Left lobe of liver (tissue), 2 donors: ENCODE results near the gene SLC10A4. TPM values are rescaled to one million over a fixed set of nuclear protein-coding genes. Genes with fewer than 3 reads are reported as not detected.
"Not testable (repeated sequence)": the region's sequence is repeated elsewhere in the genome, so short reads cannot be mapped to it uniquely, and the experiment has no call there.

Experiments used
- ATAC-seq: fragments of 200-7000 bp; cut with Tn5 transposase; one replicate; pipeline ENCODE4 v1.9.1; 2020; ENCODE audit warnings: mild to moderate bottlenecking, moderate library complexity
- DNase-seq: peaks from one replicate; pipeline ENCODE4 v3.0.0-alpha.2; 2020; ENCODE audit warnings: low spot score
- total RNA-seq: library from RNA; stranded (reverse); gene quantifications from one replicate; pipeline ENCODE4 v1.2.1, GENCODE V29; 2021
- donor health status: DM: no; HTN: no; CAD: no; lungs with moderate emphysema.
- donor health status: DM: no; HTN: yes; CAD: no.

SLC10A4 gene
- total RNA-seq, result 0.15 TPM

- peak; percentile 30 for ATAC-seq
- no peak for DNase-seq
Measured at GRCh38 chr4:48483006-48483776, at the start of gene SLC10A4. TSS of gene SLC10A4 (plus strand) at chr4:48483343. CDS start at chr4:48483562, 219 bp downstream.

DNA sequence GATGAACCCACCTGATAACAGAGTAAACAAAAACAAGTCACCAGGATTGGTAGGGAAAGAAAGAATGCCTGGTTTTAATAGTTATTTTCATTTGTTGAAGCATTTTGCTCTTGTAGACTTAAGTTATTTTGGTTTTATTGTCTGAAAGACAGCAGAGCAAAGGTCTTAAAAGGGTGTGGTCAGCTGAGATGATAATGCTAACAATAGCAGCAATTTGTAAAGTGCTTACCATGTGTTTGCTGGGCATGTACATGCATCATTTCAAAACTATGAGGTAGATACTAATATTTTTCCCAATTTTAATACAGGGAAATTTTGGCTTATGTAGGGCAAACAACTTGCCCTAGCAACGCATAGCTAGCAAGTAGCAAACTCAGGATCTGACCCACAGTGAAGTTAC lies 46.8 kb upstream of the SLC10A4 start:
- ATAC-seq (no peak), DNase-seq (no peak)

- ATAC-seq (no peak), DNase-seq (no peak)
Measured at GRCh38 chr4:48439988-48440387, 43.2 kb upstream of the SLC10A4 start.

GRCh38 chr4:48440914-48441313 lies 42.2 kb upstream of the SLC10A4 start:
- not testable (repeated sequence) for DNase-seq, ATAC-seq

DNA sequence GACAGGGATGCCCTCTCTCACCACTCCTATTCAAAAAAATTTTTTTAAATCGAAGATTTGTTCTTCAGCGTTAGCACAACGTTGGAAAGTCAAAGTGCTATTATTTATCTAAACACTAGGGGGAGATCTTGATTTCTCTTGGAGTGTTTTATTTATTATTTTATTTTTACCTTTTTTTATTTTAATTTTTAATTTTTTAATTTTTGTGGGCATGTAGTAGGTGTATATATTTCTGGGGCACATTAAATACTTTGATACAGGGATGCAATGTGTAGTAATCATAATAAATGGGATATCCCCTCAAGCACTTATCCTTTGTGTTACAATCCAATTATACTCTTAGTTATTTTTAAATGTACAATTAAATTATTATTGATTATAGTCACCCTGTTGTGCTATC lies 37.4 kb upstream of the SLC10A4 start:
- peak; percentile 39 for ATAC-seq
- no peak for DNase-seq

DNA sequence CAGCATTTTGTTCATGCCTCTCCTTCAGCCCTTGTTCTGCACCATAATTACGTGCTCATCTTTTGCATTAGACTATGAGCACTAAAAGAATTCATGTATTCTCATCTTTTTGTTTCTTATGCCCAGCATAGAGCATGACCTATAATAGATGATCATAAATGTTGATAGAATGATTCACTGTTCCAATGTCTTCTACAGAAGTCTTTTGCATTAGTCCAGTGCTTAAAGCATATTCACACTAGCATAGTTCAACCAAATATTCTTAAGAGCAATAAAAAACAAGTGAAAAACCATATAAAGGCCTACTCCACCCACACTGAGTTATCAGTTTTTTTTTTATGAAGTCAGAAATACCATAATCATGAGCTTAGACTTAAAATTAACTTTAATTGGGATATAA lies 36.5 kb upstream of the SLC10A4 start:
- DNase-seq (no peak), ATAC-seq (no peak)

DNA sequence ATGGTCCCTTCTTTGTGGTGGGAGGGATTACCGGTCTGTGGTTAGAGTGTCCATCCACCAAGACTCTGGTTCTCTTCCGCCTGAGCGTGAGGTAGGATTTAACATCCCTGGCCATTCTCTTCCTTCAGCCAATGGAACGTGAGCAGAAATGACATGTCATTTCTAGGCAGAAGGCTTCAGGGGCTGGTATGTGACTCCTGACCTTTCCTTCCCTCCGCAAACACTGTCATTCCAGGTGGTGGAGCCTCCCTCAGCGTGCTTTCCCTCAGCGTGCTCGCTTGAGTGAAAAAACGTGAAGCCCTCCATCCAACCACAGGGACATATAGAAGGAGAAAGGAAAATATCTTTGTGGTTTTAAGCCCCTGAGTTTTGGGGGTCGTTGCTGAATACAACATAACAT lies 34.0 kb upstream of the SLC10A4 start:
- DNase-seq (no peak), ATAC-seq (no peak)

DNA sequence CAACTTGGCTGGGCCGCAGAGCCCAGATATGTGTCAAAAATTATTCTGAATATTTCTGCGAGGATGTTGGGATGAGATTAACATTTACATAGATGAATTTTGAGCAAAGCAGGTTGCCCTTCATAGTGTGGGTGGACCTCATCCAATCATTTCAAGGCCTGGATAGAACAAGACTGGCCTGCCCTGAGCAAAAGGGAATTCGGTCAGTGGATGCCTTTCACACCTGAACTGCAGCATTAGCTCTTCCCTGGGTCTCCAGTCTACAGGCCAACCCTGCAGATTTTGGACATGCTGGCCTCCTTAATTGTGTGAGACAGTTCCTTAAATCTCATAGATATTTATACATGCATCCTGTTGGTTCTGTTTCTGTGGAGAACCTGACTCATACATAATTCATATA lies 32.4 kb upstream of the SLC10A4 start:
- no peak for DNase-seq

GRCh38 chr4:48451656-48452055 lies 31.5 kb upstream of the SLC10A4 start:
- ATAC-seq, DNase-seq: not testable (repeated sequence)

More for the DNA sequence above, 32.4 kb upstream of the SLC10A4 start:
- ATAC-seq, result no peak

DNA sequence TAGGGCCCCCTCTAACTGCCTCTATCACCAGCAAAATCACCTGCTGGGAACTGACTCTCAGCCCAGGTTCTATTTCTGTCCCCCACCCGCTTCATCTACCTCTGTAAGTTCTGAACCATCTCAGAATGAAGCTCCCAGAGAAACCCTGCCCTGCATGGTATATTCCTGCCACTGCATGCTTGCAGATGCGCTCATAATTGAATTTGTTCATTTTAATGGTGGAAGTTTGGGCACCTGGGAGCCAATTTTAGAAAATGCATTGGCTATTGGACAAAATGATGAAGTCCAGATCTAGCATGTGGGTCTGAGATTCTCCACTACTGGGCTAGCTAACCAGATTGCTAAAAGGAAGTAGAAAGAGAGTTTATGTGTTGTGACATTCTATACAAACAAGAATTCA lies 28.6 kb upstream of the SLC10A4 start:
- ATAC-seq, result no peak
- DNase-seq, result no peak

GRCh38 chr4:48461000-48461399 lies 22.1 kb upstream of the SLC10A4 start:
- ATAC-seq, result no peak
- no peak for DNase-seq

- no peak for DNase-seq
- no peak for ATAC-seq
Measured at GRCh38 chr4:48462363-48462762, 20.8 kb upstream of the SLC10A4 start.

DNA sequence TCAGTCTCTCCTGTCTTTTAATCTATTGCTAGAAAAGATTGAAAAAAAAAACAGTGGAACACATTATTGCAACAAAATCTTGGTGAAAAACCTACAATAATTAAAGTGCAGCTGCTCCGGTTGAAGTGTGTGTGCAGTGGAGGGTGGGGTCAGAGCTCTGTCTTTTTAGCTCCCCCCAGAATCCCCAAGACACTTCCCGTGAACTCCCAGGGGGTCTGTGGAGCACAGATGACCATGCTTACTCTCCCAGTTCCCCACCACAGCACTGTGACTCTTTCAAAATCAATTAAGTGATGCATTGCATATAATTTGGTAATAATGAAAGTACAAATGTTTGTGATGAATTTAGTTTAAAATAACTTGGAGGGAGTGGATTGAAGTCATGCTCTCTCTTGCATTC lies 15.7 kb upstream of the SLC10A4 start:
- no peak for ATAC-seq

GRCh38 chr4:48467891-48468290 lies 15.3 kb upstream of the SLC10A4 start:
- DNase-seq (no peak), ATAC-seq (no peak)

More for the DNA sequence above, 15.7 kb upstream of the SLC10A4 start:
- no peak for DNase-seq

GRCh38 chr4:48470137-48470536 lies 13.0 kb upstream of the SLC10A4 start:
- ATAC-seq, result no peak
- no peak for DNase-seq

- no peak for DNase-seq
- ATAC-seq, result no peak
Measured at GRCh38 chr4:48470570-48470969, 12.6 kb upstream of the SLC10A4 start.

GRCh38 chr4:48472794-48473193 lies 10.3 kb upstream of the SLC10A4 start:
- DNase-seq (no peak), ATAC-seq (no peak)

- ATAC-seq, result no peak
- DNase-seq, result no peak
Measured at GRCh38 chr4:48475770-48476169, 7.4 kb upstream of the SLC10A4 start.

- ATAC-seq (no peak), DNase-seq (no peak)
Measured at GRCh38 chr4:48478273-48478672, 4.9 kb upstream of the SLC10A4 start.

GRCh38 chr4:48481581-48481980 lies 1.6 kb upstream of the SLC10A4 start:
- no peak for ATAC-seq

GRCh38 chr4:48483777-48484493 lies 792 bp downstream of the SLC10A4 start:
- DNase-seq (no peak), ATAC-seq (peak; percentile 25)

More at GRCh38 chr4:48481581-48481980, 1.6 kb upstream of the SLC10A4 start:
- no peak for DNase-seq

DNA sequence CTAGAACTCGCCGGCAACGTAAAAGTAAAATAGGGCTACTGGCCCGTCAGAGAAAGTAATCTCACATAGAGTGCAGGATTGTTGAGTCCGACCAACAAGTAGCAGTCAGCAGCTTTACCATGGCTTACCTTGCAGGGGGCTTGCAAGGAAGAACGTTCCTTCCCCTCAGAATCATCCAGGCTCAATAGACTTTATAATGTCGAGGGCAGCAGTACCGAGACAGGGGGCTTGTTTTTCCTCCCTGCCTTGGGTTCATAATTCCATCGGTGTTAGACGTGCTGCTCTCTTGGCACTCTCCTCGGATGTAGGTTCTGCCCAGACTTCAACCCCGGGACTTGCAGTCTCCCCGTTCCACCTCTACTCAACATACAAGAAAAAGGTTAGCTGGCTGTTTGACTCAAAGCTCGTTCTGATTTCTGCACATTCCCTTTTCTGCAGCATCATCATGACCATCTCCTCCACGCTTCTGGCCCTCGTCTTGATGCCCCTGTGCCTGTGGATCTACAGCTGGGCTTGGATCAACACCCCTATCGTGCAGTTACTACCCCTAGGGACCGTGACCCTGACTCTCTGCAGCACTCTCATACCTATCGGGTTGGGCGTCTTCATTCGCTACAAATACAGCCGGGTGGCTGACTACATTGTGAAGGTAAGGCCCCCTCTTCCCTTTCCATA lies 1.5 kb downstream of the SLC10A4 start:
- ATAC-seq (no peak), DNase-seq (no peak)
